Measurements from ENCODE around the gene ATAD3B.
A peak's percentile ranks its signal among the peaks of the same experiment; 100 is the strongest.
"Not testable (repeated sequence)": the region's sequence is repeated elsewhere in the genome, so short reads cannot be mapped to it uniquely, and the experiment has no call there.

ATAD3B gene

DNA sequence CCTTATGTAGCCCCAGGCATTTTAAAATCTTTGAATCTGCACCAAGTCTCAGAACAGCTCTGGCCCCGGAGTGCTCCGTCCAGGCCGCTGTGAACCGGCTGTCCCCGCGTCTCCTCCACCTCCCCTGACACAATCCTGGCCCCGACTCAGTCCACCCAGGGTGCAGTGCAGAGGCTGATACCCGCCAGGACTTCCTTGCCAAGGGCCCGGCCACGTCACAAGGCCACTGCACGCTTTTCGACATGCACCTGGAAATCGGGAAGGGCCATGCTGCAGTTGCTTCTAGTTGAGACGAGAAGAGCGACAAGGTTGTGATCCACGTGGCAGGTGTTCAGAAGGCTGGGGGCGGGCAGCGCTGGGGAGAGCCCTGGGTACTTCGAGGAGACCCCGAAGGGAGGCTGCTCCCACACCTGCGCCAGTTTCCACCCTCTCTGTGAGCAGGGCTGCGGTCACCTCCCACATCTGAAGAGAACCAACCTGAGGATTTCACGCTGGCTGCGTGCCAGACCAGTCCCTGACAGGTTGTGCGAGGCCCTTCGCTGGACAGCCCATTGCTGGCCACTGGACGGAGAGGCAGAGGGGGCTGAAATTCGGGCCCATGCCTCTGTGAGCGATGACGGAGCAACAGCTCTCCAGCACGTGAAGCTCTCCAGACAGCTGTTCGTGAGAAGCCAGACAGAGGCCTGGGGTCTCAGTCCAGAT, 29.3 kb upstream of the ATAD3B start:
- no peak overlapping the region for H3K4me3 ChIP-seq
- H3K27ac ChIP-seq = no peak overlapping the region

DNA sequence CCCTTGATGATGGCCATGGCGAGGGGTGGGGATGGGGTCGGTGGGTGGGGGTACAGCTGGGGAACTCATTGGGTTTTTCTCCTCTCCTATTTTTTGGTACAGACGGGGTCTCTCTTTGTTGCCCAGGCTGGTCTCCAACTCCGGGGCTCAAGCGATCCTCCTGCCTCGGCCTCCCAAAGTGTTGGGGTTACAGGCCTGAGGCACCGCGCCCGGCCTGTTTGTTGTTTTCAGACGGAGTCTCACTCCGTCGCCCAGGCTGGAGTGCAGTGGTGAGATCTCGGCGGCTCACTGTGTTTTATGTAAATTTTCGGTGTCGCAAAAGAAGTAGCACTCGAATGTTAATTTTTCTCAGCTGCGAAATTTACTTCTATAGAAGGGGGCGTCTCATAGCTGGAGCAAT, 24.9 kb upstream of the ATAD3B start:
- H3K4me3 ChIP-seq, H3K27ac ChIP-seq: not testable (repeated sequence)

DNA sequence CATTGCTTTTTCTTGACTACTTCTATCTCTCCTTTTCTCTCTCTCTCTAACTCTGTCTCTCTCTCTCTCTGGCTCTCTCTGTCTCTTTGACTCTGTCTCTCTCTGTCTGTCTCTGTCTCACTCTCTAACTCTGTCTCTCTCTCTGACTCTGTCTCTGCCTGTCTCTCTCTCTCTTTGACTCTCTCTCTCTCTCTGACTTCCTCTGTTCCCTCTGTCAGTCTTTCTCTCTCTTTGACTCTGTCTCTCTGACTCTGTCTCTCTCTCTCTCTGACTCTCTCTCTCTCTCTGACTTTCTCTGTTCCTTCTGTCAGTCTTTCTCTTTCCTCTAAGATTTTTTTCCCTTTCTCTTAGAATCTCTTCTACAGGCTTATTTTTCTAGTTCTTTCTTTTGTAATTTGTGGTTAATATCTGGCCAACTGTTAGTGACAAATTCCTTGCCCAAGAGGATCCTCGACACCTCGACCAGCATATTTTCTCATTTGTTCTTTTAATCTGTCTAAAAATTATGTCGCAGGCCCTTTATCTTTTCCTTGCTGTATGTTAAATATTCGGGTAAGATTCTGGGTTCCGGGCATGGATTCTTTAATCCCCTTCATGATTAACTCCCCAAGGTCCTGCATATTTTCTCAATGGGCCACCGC, 22.3 kb upstream of the ATAD3B start, which contains the start of gene ATAD3C:
ATAD3C (plus strand) TSS at position 591 of the 641 bp plus-strand sequence. CDS start 995 bp downstream, outside the sequence.
- H3K27ac ChIP-seq = no peak within 1 kb of the TSS
- no peak within 1 kb of the TSS for H3K4me3 ChIP-seq

DNA sequence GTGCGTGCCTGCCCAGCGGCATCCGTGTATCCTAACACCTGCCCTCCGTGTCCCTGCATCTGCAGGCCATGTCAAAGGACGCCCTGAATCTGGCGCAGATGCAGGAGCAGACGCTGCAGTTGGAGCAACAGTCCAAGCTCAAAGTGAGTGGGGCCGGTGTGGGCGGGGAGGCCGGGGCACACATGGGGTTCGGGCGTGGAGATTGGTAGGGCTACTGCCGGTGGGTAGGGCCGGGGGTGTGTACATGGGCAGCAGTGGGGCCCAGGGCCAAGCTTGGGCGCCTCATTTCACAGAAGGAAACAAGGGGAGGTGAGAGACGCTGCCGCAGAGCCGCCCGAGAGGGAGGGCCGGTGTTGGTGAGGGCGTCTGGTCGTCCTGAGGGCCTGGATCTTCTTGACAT, 20.9 kb upstream of the ATAD3B start:
- not testable (repeated sequence) for H3K27ac ChIP-seq, H3K4me3 ChIP-seq

DNA sequence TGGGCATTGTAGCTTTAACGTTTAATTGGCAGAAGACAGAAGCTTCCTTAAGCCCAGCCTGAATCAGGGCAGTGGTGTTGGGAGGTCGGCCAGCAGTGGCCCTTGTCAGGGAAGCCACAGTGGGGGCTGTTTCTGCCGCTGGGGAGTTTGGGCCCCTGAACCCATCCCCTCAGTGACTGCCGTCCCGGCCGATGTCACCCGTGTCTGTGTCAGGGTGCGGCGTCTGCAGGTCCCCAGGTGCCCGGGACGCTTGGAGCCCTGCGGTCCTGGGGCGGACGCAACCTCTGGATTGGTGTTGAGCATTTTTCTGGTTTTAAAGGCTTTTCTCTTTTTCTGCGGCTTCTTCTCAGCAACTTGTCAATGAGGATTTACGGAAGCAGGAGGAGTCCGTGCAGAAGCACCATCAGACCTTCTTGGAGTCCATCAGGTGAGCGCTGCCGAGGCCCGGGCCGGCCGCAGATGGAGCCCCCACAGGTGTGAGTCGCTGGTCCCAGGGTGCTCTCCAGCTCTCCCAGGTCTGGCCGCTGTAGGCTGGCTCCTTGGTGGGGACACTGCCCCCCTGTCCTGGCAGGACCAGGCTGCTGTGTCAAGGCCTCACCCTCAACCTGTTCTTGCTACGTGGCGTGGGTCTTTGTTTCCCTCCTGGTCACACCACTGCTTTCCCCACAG, 19.7 kb upstream of the ATAD3B start:
- H3K27ac ChIP-seq = no peak overlapping the region
- H3K4me3 ChIP-seq = no peak overlapping the region

DNA sequence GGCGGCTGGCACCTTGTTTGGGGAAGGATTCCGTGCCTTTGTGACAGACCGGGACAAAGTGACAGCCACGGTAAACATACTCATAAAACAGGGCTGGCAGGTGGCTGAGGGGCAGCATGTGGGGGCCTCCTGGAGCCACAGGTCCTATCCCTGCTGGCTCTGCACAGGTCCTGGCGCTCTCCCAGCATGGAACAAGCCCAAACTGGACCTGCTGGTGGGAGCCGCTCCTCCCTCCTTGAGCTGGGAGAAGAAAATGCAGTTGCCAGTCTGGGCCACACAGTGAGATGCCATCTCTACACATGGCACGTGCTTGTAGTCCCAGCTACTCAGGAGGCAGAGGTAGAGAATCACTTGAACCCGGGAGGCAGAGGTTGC, 19.2 kb upstream of the ATAD3B start:
- H3K4me3 ChIP-seq, H3K27ac ChIP-seq: not testable (repeated sequence)

DNA sequence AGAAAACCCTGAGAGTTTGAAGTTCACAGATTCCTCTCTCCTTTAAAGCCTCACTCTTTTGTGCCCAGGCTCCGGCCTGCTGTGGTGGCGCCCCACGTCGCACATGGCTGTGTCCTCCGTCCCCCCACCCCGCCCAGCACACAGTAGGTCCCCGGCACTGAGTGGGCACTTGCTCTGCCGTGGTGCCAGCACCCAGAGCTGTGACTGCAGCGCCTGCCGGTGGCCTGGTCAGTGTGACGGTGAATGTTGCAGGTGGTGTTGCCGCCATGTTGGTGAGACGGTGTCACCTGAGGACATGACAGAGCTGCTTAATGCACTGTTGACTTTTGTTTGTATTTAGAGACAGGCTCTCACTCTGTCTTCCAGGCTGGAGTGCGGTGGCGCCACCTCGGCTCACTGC, 18.7 kb upstream of the ATAD3B start:
- H3K4me3 ChIP-seq = no peak overlapping the region
- H3K27ac ChIP-seq = no peak overlapping the region

DNA sequence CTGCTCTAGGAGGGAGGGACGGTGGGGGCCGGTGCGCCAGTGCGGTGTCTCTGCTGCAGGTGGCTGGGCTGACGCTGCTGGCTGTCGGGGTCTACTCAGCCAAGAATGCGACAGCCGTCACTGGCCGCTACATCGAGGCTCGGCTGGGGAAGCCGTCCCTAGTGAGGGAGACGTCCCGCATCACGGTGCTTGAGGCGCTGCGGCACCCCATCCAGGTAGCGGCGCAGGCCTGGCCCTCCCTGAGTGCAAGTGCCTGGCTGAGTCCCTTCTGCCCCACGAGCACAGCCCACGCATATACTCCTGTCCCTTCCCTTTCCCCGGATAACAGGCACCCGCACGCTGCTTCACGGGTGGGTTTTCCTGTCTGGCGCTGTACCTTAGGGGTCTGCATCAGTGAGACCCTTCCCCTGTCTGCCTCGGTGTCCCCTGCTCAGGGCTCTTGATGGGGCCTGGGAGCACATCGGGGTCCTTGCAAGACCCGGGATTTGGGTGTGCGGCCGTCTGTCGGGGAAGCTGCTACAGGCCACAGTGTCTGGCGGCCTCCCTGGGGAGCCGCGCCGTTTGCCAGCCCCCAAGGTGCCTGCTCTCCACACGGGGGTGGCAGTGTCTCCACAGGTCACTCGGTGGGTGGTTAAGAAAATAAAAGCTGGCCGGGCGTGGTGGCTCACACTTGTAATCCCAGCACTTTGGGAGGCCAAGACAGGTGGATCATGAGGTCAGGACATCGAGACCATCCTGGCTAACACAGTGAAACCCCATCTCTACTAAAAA, 17.1 kb upstream of the ATAD3B start:
- not testable (repeated sequence) for H3K27ac ChIP-seq, H3K4me3 ChIP-seq

DNA sequence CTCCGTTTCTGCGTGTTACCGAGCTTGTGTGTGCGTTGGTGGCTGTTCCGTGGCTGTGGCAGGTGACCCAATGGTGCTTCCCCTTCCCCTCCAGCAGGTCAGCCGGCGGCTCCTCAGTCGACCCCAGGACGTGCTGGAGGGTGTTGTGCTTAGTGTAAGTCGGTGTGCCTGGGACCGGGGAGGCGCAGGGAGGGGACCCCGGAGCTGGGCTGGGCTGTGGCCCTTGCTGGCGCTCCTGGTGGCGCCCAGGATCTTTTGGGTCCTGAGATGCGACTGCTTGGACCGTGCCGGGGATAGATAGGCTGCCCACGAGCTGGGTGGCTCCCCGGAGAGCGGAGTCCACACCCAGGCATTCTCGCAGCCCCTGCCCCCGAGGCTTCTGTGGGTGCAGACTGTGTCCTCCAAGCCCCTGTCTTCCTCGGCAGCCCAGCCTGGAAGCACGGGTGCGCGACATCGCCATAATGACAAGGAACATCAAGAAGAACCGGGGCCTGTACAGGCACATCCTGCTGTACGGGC, 16.1 kb upstream of the ATAD3B start:
- no peak overlapping the region for H3K27ac ChIP-seq
- H3K4me3 ChIP-seq = no peak overlapping the region

DNA sequence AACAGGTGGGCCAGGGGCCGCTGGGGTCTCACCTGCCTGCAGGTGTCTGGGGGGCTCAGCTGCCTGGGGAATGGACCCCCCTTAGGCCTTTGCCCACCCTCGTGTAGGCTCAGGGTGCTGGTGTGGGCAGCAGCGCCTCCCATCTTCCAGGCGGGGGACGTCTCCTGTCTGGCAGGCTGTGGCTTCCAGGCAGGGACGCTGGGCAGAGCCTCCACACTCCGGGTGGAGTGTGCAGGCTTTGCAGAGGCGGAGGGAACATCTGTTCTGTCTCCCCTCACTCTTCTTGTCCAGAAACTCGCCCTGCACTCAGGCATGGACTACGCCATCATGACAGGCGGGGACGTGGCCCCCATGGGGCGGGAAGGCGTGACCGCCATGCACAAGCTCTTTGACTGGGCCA, 15.6 kb upstream of the ATAD3B start:
- H3K27ac ChIP-seq, H3K4me3 ChIP-seq: not testable (repeated sequence)

DNA sequence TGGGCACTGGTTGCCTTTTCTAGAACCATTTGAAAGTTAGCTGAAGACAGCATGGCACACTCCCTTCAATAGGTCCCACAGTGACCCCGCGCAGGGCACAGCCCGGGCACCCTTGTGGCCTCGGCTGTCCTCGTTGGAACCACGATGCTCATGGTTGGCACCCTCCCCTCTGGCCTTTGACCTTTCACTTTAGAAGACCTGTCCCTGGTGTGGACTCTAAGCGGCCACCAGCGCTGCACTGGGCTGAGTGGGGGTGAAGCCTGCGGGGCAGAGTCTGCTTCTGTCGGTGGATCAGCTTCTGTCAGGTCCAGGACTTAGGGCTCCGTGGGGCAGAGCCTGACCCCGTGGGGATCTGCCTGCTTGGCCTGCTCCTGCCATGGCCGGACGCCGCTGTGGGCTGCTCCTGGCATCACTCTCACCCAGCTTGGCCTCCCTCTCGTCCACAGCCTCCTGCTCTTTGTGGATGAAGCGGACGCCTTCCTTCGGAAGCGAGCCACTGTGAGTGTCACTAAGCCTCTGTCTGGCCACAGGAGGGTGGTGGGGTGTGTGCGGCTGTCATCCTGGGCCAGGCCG, 14.8 kb upstream of the ATAD3B start:
- not testable (repeated sequence) for H3K27ac ChIP-seq, H3K4me3 ChIP-seq

DNA sequence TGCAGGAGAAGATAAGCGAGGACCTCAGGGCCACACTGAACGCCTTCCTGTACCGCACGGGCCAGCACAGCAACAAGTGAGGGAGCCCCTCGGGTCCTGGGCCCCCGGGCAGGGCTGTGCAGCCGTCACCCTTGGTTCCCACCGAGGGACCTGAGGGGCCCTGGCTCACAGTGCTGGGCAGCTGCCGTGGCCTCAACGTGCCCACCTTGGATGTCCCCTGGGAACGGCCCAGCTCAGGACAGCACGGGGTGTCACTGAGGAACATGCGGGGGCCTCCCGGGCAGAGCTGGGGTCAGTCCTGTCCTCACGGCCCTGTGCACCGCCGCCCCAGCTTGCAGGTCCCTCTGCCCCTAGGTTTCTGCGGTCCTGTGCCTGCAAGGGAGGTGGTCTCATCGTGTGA, 12.4 kb upstream of the ATAD3B start:
- H3K27ac ChIP-seq, H3K4me3 ChIP-seq: not testable (repeated sequence)

DNA sequence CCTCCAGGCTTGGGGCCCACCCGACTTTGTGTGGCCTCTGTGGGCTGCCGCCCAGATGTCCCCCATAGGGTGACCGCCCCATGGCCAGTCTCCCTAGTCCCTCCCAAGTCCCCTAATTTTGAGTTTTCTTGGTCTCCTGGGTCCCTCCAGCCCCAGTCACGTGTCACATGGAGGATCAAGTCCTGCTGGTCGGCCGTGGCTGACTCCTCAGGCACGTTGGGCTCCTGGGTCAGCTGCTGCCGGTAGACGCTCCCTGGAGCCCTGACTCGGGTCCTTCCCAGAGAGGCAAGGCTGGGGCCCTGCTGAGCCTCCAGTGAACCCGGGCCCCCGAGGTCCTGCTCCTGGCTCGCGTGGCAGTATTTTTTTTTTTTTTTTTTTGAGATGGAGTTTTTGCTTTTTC, 11.9 kb upstream of the ATAD3B start:
- H3K27ac ChIP-seq, H3K4me3 ChIP-seq: not testable (repeated sequence)

DNA sequence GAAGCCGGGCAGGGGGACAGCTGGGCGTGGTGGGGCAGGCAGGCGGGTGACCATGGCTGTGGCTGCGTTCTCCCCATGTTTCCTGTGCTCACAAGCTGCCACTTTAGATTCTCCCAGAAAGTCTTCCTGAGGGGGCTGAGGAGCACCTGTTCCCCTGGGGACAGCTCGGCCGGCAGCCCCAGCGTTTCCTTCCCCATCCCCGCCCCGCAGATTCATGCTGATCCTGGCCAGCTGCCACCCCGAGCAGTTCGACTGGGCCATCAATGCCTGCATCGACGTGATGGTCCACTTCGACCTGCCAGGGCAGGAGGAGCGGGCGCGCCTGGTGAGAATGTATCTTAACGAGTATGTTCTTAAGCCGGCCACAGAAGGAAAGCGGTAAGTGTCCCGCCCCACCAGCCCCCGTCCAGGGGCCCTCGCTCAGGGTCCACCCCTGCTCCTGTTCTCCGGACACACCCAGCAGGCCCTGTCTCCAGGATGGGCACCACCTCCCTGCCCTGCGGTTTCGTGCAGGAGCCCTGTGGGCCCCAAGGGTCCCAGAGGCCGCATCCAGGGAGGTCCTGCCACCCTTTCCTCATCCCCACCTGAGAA, 10.9 kb upstream of the ATAD3B start:
- no peak overlapping the region for H3K4me3 ChIP-seq
- no peak overlapping the region for H3K27ac ChIP-seq

DNA sequence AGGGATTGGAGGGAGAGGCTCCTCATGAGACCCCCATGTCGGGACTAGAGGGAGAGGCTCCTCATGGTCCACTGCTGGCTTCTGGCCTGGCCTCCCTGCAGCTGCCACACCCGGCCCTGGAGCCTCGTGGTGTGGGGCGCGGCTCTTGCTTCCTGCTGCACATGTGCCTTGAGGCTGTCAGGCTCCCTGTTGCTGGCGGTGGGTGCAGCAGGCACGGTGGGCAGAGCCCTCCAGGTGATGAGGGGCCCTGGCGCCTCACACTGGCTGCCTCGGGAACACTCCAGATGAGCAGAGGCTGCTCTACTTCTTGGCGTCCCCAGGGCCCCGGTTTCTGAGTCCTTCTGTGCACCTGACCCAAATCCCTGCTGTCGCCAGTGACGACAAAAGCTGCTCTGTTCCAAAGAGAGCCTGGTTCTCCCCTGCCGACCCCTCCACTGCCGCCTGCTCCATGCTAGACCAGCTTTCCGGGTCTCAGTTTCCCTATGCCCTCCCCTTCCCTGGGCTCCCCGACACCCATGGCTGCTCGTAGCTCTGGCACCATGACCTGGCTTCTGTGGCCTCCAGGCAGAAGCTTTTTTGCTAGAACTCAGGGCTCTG, 9.7 kb upstream of the ATAD3B start:
- Histone ChIP-seq H3K27ac (peak overlapping the region in 1 of 21 experiments; percentile 9), H3K4me3 (no peak overlapping the region)

DNA sequence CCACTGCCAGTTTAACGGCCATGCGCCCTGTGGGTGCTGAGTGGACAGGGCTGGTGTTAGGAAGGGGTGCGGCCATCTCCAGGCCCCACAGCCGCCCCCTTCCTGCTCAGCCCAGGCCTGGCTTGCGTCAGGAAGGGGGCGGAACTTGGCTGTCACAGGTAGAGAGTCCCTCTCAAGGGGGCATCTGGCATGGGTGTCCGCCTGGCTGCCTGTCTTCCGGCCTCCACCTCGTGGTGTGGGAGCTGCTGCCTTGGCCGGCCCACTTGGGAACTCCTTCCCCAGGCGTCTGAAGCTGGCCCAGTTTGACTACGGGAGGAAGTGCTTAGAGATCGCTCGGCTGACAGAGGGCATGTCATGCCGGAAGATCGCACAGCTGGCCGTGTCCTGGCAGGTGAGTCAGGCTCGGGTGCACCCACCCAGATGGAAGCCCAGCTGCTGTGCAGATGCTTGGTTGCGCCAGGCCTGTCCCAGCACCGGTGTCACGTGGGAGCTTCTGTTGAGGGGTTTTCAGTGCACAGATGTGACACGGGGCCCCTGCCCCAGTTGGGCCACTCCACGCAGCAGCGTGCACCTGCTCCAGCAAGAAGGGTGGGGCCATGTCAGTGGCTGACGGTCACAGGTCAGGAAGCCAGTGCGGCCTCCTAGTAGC, 9.1 kb upstream of the ATAD3B start:
- Histone ChIP-seq H3K27ac (peak overlapping the region in 1 of 21 experiments; percentile 9), H3K4me3 (peak overlapping the region in 1 of 7 experiments; percentile 3)

DNA sequence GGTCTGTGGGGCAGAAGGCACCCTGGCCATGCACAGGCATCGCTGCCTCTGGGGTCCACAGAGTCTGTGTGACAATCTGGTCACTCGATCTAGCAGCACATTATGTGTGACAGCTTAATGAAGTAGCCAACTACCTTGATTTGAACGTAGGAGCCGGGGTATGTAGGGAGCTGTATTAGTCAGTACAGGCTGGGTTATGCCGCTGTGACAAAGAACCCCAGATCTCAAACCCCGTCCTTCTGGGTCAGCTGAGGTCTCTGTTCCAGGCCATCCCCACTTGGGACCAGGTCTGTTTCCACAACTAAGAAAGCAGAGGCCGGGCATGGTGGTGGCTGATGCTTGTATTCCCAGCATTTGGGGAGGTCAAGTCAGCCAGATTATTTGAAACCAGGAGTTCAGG, 8.3 kb upstream of the ATAD3B start:
- no peak overlapping the region for H3K27ac ChIP-seq
- H3K4me3 ChIP-seq = no peak overlapping the region

DNA sequence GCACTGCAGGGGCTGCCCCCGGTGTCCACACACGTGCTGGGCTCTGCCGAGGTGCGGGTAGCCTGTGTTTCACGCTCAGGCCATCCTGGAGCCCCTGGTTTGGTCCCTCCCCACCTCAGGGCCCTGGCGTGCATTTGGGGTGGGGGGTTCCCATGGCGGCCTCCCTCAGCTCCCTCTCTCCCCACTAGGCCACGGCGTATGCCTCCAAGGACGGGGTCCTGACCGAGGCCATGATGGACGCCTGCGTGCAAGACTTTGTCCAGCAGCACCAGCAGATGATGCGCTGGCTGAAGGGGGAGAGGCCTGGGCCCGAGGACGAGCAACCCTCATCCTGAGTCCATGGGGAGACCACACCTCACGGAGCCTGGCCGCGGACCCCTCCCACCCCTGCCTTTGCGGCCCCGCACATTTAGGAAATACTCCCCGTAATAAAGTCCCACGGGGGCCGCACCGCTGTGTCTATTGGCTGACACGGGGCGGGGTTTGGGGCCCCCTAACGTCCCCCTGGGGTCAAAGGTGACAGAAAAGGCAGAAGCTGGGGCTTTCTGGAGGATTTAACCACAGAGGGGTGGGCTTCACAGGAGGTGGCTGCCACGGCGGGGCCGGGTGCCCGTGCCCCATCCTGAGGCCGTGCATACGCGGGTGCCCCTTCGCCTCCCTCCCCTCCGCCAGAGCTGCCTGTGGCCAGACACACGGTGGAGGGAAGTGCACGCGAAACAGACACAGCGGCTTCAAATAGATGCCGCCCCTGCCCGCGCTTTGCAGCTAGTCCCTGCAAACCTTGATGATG, 3.2 kb upstream of the ATAD3B start:
- not testable (repeated sequence) for H3K4me3 ChIP-seq, H3K27ac ChIP-seq

Data from skin epidermis (tissue), 12 donors.